Esophagus muscularis mucosa (tissue), 4 donors: ENCODE results near the gene CAMSAP1. TPM values are rescaled to one million over a fixed set of nuclear protein-coding genes. Genes with fewer than 3 reads are reported as not detected.

Source experiments
- DNase-seq: peaks from one replicate; pipeline ENCODE4 v3.0.0-alpha.2; 2017; ENCODE audit errors: extremely low spot score
- H3K27ac ChIP-seq, 4 donors: fragments of 200-600 bp; sonication (generic); replicated peaks in 1 of 4; 1 replicate in 3 of 4; 2 replicates in 1 of 4; pipeline ENCODE4 v1.5.1; 2016 to 2019; ENCODE audit warnings: mild to moderate bottlenecking in 1 of 4
- H3K27me3 ChIP-seq, 4 donors: fragments of 200-600 bp; sonication (generic); one replicate each; pipeline versions ENCODE4 v1.5.1 to v1.6.0; 2016 to 2019
- H3K36me3 ChIP-seq, 4 donors: fragments of 200-600 bp; sonication (generic); one replicate each; pipeline ENCODE4 v1.5.1; 2016 to 2019
- H3K4me1 ChIP-seq, 4 donors: fragments of 200-600 bp; sonication (generic); one replicate each; pipeline ENCODE4 v1.5.1; 2016 to 2019
- H3K4me3 ChIP-seq, 4 donors: fragments of 200-600 bp; sonication (generic); 1 replicate in 2 of 4; 2 replicates in 2 of 4; pipeline ENCODE4 v1.5.1; 2016 to 2019; ENCODE audit warnings: mild to moderate bottlenecking in 4 of 4, moderate library complexity in 1 of 4
- H3K9me3 ChIP-seq, 4 donors: fragments of 200-600 bp; sonication (generic); 1 replicate in 3 of 4; 2 replicates in 1 of 4; pipeline ENCODE4 v1.5.1; 2016 to 2019
- EP300 ChIP-seq: sonication (generic); formaldehyde crosslinking; IDR thresholded peaks from one replicate; pipeline ENCODE4 v1.6.1; 2017; ENCODE audit warnings: antibody characterized with exemption
- POLR2A ChIP-seq: fragments of 450-650 bp; IDR thresholded peaks from one replicate; pipeline ENCODE4 v1.6.1; 2017; ENCODE audit warnings: antibody characterized with exemption, moderate library complexity, mild to moderate bottlenecking, low read depth
- POLR2AphosphoS5 ChIP-seq, 2 donors: sonication (generic); formaldehyde crosslinking; IDR thresholded peaks; one replicate each; pipeline ENCODE4 v1.6.1; 2017; ENCODE audit warnings: antibody characterized with exemption in 2 of 2
- WGBS: methylation state at CpG from one replicate; pipeline ENCODE4 v1.1.5; 2018; 5-methylcytosine and 5-hydroxymethylcytosine counted together
- intact Hi-C: fragments of 100-400 bp; cut with DNase I; formaldehyde crosslinking; loops from one replicate; pipeline ENCODE4 v1.15.1; 2023
- total RNA-seq, 4 donors: library from RNA; depleted of rRNA; stranded (reverse); fragments of >200 nt; gene quantifications; one replicate each; pipeline versions ENCODE4 v1.1.0 to v1.2.1, GENCODE V29; 2016
- TF ChIP-seq, protein P1 (sequence below), 3 experiments: fragments of 200-600 bp in 2 of 3; fragments of 450-650 bp in 1 of 3; sonication (generic) in 2 of 3; IDR thresholded peaks; one replicate each; pipeline ENCODE4 v1.5.1; 2017 to 2019; ENCODE audit warnings: antibody characterized with exemption in 3 of 3, mild to moderate bottlenecking in 2 of 3, moderate library complexity in 1 of 3

The CAMSAP1 gene
- total RNA-seq, 4 donors from 2014 or later: 21.0 to 52.7 (median 30.5) TPM

DNA sequence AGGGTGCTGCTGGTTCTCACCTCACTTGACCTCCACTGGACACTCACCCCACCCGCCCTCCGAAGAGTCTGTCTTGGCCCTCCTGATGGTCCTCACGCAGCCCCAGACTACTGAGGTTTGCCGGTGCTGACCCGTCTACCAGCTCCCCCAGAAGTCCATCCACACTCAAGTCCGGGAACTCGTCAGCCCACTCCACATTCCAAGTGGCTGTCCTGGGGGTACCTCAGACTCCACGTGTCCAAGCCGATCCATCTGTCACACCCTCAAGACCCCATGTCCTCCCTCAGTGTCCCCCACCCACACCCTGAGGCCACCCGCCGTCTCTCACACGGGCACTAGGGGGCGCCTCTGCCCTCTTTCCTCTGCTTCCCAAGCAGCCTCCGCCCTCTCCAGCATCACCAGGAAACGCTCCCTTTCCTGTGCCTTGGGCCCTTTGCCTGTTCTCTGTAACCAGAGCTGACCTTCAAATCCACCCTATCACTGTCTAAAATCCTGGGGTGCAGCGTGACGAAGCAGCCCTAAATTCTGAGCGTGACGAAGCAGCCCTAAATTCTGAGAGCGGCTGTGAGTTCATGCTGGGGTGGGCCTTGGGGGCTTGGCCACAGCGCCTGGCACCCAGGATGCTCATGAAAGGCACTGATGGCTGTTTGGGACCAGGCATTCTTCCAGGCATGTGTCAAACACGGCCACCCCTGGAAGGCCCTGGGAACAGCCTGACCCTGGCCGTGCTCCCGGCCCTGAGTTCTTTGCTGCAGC is 109.7 kb downstream of the CAMSAP1 start:
- Histone ChIP-seq H3K4me1 (peaks cover 4 to 15% (median 8%) of the 10 kb centered on the region in 4 donors), H3K9me3 (no peaks in the 10 kb centered on the region), H3K4me3 (no peak overlapping the region), H3K27me3 (no peaks in the 10 kb centered on the region), H3K36me3 (no peaks in the 10 kb centered on the region), H3K27ac (no peak overlapping the region)
- 21% methylated on average over 16 of the region's 24 CpGs for WGBS
- intact Hi-C loops: no loop called here
- no peak for DNase-seq
- no peak for TF ChIP-seq POLR2A
- TF ChIP-seq, protein P1, sequence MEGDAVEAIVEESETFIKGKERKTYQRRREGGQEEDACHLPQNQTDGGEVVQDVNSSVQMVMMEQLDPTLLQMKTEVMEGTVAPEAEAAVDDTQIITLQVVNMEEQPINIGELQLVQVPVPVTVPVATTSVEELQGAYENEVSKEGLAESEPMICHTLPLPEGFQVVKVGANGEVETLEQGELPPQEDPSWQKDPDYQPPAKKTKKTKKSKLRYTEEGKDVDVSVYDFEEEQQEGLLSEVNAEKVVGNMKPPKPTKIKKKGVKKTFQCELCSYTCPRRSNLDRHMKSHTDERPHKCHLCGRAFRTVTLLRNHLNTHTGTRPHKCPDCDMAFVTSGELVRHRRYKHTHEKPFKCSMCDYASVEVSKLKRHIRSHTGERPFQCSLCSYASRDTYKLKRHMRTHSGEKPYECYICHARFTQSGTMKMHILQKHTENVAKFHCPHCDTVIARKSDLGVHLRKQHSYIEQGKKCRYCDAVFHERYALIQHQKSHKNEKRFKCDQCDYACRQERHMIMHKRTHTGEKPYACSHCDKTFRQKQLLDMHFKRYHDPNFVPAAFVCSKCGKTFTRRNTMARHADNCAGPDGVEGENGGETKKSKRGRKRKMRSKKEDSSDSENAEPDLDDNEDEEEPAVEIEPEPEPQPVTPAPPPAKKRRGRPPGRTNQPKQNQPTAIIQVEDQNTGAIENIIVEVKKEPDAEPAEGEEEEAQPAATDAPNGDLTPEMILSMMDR (IDR thresholded peaks at IDR 0.05): peak; percentile 26 to 51 (median 42)

DNA sequence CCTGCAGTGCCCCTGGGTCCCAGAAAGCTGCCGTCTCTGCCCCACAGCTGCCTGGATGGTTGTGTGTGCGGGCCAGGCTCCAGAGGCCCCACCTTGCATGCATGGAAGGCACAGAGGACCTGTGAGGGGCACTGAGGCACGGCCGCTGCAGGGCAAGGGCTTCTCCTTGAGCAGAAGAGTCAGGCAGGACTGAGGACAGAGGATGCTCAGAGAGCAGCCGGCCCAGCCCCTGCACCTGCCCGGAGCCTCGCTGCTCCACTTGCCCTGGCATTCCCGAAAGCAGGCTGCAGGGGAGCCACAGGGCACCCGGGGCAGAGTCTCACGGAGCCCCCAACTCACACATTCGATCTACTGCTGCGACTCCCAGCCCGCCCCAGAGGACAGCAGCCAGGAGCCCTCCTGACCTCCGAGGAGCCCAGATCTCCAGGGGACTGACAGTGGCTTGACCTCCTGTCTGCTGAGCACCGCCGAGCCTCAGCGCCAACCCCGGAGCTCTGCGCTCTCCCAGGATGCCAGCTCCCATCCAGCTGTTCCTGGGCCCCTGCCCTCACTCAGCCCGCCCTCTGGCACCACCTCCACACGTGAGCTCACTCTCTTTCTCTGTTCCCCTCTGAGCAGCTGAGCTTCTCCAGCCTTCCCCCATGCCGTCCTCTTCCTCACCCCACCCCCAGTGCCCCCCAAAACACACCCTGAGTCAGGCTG is 110.4 kb downstream of the CAMSAP1 start:
- no peaks in the 10 kb centered on the region for H3K9me3 ChIP-seq
- H3K4me1 ChIP-seq: peaks cover 4 to 15% (median 8%) of the 10 kb centered on the region in 4 donors
- no peak for DNase-seq
- no peaks in the 10 kb centered on the region for H3K36me3 ChIP-seq
- H3K27ac ChIP-seq: no peak overlapping the region
- TF ChIP-seq POLR2A (no peak), EP300 (no peak), POLR2AphosphoS5 (IDR thresholded peaks at IDR 0.05) (no peak)
- TF ChIP-seq, protein P1 (IDR thresholded peaks at IDR 0.05): no peak
- 61% methylated on average over 12 of the region's 22 CpGs for WGBS
- intact Hi-C loops: no loop called here
- no peaks in the 10 kb centered on the region for H3K27me3 ChIP-seq
- no peak overlapping the region for H3K4me3 ChIP-seq

DNA sequence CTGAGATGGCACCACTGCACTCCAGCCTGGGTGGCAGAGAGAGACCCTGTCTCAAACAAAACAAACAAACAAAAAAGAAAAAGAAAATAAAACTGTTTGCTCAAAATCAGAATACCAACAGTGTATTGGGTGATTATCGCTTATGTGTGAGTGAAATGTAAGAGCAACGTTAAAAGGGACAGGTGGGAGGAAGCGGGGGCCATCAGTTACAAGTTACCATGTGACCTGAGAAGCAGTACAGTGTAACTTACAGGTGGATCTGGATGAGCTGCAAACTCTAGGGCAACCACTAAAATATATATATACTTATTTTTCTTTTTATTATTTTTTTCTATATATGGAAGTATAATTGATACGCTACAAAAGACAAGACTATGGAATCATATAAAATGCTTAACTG is 112.0 kb downstream of the CAMSAP1 start:
- no peak for DNase-seq
- peaks cover 0 to under 1% (median 0%) of the 10 kb centered on the region in 4 donors for H3K27me3 ChIP-seq
- 87% methylated on average over 4 of the region's 4 CpGs for WGBS
- H3K4me1 ChIP-seq: peaks cover 4 to 15% (median 8%) of the 10 kb centered on the region in 4 donors
- no peaks in the 10 kb centered on the region for H3K9me3 ChIP-seq
- intact Hi-C loops: no loop called here
- no peak overlapping the region for H3K27ac ChIP-seq
- TF ChIP-seq POLR2AphosphoS5 (IDR thresholded peaks at IDR 0.05): no peak
- TF ChIP-seq, protein P1 (IDR thresholded peaks at IDR 0.05): no peak
- TF ChIP-seq POLR2A: no peak
- no peak for TF ChIP-seq EP300
- no peaks in the 10 kb centered on the region for H3K36me3 ChIP-seq
- H3K4me3 ChIP-seq: no peak overlapping the region

DNA sequence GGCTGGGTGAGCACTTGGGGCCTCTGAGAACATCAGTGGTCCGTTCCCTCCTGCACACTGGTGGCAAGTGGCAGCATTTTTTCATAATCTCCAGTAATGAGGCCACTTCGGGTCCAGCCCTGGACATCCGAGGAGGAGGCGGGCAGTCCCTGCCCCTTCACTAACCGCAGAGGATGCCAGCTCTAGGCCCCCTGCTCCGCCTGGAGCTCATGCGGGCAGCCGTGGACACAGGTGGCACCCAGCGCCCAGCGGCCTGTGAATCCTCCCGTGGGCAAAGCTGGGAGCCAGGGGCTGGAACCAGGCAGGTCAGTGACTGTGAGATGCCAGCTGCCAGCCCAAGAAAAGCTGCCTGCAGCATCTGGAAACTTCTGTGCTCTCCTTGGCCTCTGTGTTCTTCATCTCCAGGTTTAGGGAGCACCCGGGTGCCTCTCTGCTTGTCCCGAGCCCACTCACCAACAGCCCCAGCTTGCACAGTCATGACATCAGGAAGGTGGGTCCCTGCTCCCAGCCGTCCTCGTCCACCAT is 112.9 kb downstream of the CAMSAP1 start:
- intact Hi-C loops: no loop called here
- Histone ChIP-seq H3K27ac (no peak overlapping the region), H3K4me3 (no peak overlapping the region), H3K4me1 (peaks cover 4 to 15% (median 8%) of the 10 kb centered on the region in 4 donors), H3K27me3 (peaks cover 0 to 11% (median 0%) of the 10 kb centered on the region in 4 donors), H3K9me3 (no peaks in the 10 kb centered on the region), H3K36me3 (no peaks in the 10 kb centered on the region)
- TF ChIP-seq, protein P1 (IDR thresholded peaks at IDR 0.05): no peak
- no peak for TF ChIP-seq POLR2AphosphoS5 (IDR thresholded peaks at IDR 0.05)
- TF ChIP-seq EP300: no peak
- TF ChIP-seq POLR2A: no peak
- DNase-seq: no peak
- WGBS: 85% methylated on average over 4 of the region's 15 CpGs
